PC-3 (cell line): ENCODE results near the gene GZMH.

ENCODE experiments used
- CTCF ChIP-seq: fragments of 300-600 bp; sonication (generic); conservative IDR thresholded peaks from 2 replicates; pipeline ENCODE4 v1.5.1; 2017; ENCODE audit warnings: antibody characterized with exemption, low read depth, mild to moderate bottlenecking, low read length
- EZH2 ChIP-seq: fragments of 300-600 bp; sonication (generic); IDR thresholded peaks from one replicate; pipeline ENCODE4 v1.6.1; 2017; ENCODE audit warnings: antibody characterized with exemption, mild to moderate bottlenecking, low read length; ENCODE audit not compliant: unreplicated experiment
- EZH2phosphoT487 ChIP-seq: fragments of 300-600 bp; sonication (generic); IDR thresholded peaks from 2 replicates; pipeline ENCODE4 v1.6.1; 2018; ENCODE audit warnings: mild to moderate bottlenecking, antibody characterized with exemption, low read length, borderline replicate concordance

- TF ChIP-seq CTCF (no peak), EZH2 (no peak), EZH2phosphoT487 (no peak)
These were observed 2.7 kb upstream of the GZMH start for GRCh38 chr14:24612196-24612595.
